H1 (cell line): ENCODE measurements around the gene ENTPD8. TPM values are rescaled to one million over a fixed set of nuclear protein-coding genes. Genes with fewer than 3 reads are reported as not detected.

Source experiments
- CTCF ChIA-PET: fragments of 300-600 bp; sonication (Branson Sonifier 250); formaldehyde crosslinking; loops from one replicate; lab custom pipeline; 2021; ENCODE audit not compliant: partially characterized antibody; lab: Charles Lee
- POLR2A ChIA-PET: fragments of 300-600 bp; sonication (Branson Sonifier 250); formaldehyde crosslinking; loops from one replicate; lab custom pipeline; 2021; ENCODE audit warnings: inconsistent platforms; ENCODE audit not compliant: partially characterized antibody; lab: Charles Lee
- DNase-seq, 2 experiments: peaks; one replicate each; pipeline versions ENCODE4 v3.0.0 to v3.0.0-alpha.2; 2010 to 2022; ENCODE audit warnings: low spot score in 2 of 2, low read depth in 1 of 2, mixed read lengths in 1 of 2
- FAIRE-seq: peaks from 2 replicates; lab custom pipeline; 2011; peaks lifted over from hg19 to GRCh38; lab: Jason Lieb, UNC
- H2AFZ ChIP-seq: 2 replicates; pipeline ENCODE4 v1.8.1; 2012; ENCODE audit warnings: low read length, inconsistent platforms
- H2AK5ac ChIP-seq: 2 replicates; pipeline ENCODE4 v1.6.1; 2013; ENCODE audit warnings: low read depth, low read length
- H2BK120ac ChIP-seq: replicated peaks from 2 replicates; pipeline ENCODE3; 2013; ENCODE audit warnings: low read depth, low read length, inconsistent platforms
- H2BK12ac ChIP-seq: 2 replicates; pipeline ENCODE4 v1.6.1; 2013; ENCODE audit warnings: low read depth, low read length
- H2BK15ac ChIP-seq: 2 replicates; pipeline ENCODE4 v1.6.1; 2013; ENCODE audit warnings: low read length
- H2BK20ac ChIP-seq: 2 replicates; pipeline ENCODE4 v1.6.1; 2013; ENCODE audit warnings: low read length
- H2BK5ac ChIP-seq: 2 replicates; pipeline ENCODE4 v1.6.1; 2013; ENCODE audit warnings: low read depth, low read length
- H3K14ac ChIP-seq: 2 replicates; pipeline ENCODE4 v1.6.1; 2013; ENCODE audit warnings: inconsistent platforms; ENCODE audit not compliant: insufficient read length
- H3K18ac ChIP-seq: 2 replicates; pipeline ENCODE4 v1.6.1; 2013; ENCODE audit warnings: low read length; ENCODE audit errors: extremely low read depth
- H3K23ac ChIP-seq: 2 replicates; pipeline ENCODE4 v1.6.1; 2013; ENCODE audit warnings: inconsistent platforms; ENCODE audit not compliant: insufficient read length
- H3K23me2 ChIP-seq: 2 replicates; pipeline ENCODE4 v1.6.1; 2013; ENCODE audit warnings: low read depth, low read length
- H3K27ac ChIP-seq: 2 replicates; pipeline ENCODE4 v1.6.1; 2011; ENCODE audit warnings: low read depth, low read length, inconsistent platforms
- H3K27me3 ChIP-seq, 4 experiments: replicated peaks in 1 of 4; 1 replicate in 1 of 4; 2 replicates in 3 of 4; pipeline versions ENCODE4 v1.6.1 to v1.8.1; 2011 to 2013; ENCODE audit warnings: low read length in 3 of 4, mild to moderate bottlenecking in 3 of 4, inconsistent platforms in 2 of 4, mixed read lengths in 2 of 4, moderate library complexity in 1 of 4; ENCODE audit not compliant: control insufficient read depth in 3 of 4, insufficient read depth in 3 of 4; ENCODE audit errors: extremely low read depth in 1 of 4
- H3K36me3 ChIP-seq, 4 experiments: 2 replicates each; pipeline versions ENCODE4 v1.6.1 to v1.8.1; 2011 to 2013; ENCODE audit warnings: mild to moderate bottlenecking in 4 of 4, low read length in 3 of 4, moderate library complexity in 2 of 4, control low read depth in 1 of 4, inconsistent platforms in 1 of 4; ENCODE audit not compliant: insufficient read depth in 4 of 4, control insufficient read depth in 2 of 4
- H3K4ac ChIP-seq: replicated peaks from 2 replicates; pipeline ENCODE3; 2013; ENCODE audit warnings: low read length, low read depth, mixed read lengths, inconsistent platforms; ENCODE audit not compliant: insufficient read length
- H3K4me1 ChIP-seq, 4 experiments: replicated peaks in 1 of 4; 1 replicate in 1 of 4; 2 replicates in 3 of 4; pipeline versions ENCODE4 v1.6.1 to v1.8.1; 2011 to 2013; ENCODE audit warnings: low read length in 3 of 4, inconsistent platforms in 2 of 4, mixed read lengths in 1 of 4; ENCODE audit not compliant: insufficient read depth in 4 of 4, control insufficient read depth in 3 of 4
- H3K4me2 ChIP-seq, 2 experiments: 2 replicates each; pipeline versions ENCODE4 v1.6.1 to v1.8.1; 2011 to 2013; ENCODE audit warnings: low read depth in 2 of 2, low read length in 2 of 2, control low read depth in 1 of 2, inconsistent platforms in 1 of 2, mild to moderate bottlenecking in 1 of 2; ENCODE audit not compliant: insufficient read depth in 1 of 2
- H3K4me3 ChIP-seq, 4 experiments: fragments of 200-600, 300-600 bp in 1 of 4; sonication (generic), shearing (Covaris generic), sonication (Bioruptor Twin) in 1 of 4; 2 replicates each; pipeline versions ENCODE4 v1.5.1 to v1.8.1; 2011 to 2016; ENCODE audit warnings: low read length in 4 of 4, low read depth in 3 of 4, control low read depth in 2 of 4, inconsistent platforms in 2 of 4, mild to moderate bottlenecking in 2 of 4, mixed read lengths in 1 of 4, moderate library complexity in 1 of 4; ENCODE audit not compliant: insufficient read depth in 2 of 4; ENCODE audit errors: extremely low read depth in 1 of 4
- H3K56ac ChIP-seq: replicated peaks from 2 replicates; pipeline ENCODE3; 2013; ENCODE audit warnings: low read depth, mild to moderate bottlenecking, mixed read lengths, low read length, inconsistent platforms; ENCODE audit not compliant: insufficient read length
- H3K79me1 ChIP-seq: 2 replicates; pipeline ENCODE4 v1.6.1; 2013; ENCODE audit warnings: low read depth, low read length, control low read depth
- H3K79me2 ChIP-seq, 2 experiments: 2 replicates each; pipeline versions ENCODE4 v1.6.1 to v1.8.1; 2012 to 2013; ENCODE audit warnings: low read length in 2 of 2, mild to moderate bottlenecking in 2 of 2, inconsistent platforms in 1 of 2; ENCODE audit not compliant: insufficient read depth in 2 of 2, control insufficient read depth in 1 of 2
- H3K9ac ChIP-seq, 4 experiments: replicated peaks in 1 of 4; 1 replicate in 1 of 4; 2 replicates in 3 of 4; pipeline versions ENCODE4 v1.6.1 to v1.8.1; 2011 to 2013; ENCODE audit warnings: low read depth in 3 of 4, low read length in 3 of 4, control low read depth in 2 of 4, mild to moderate bottlenecking in 2 of 4, moderate library complexity in 2 of 4, inconsistent platforms in 1 of 4; ENCODE audit errors: extremely low read depth in 1 of 4
- H3K9me3 ChIP-seq, 2 experiments: 2 replicates each; pipeline versions ENCODE4 v1.6.1 to v1.8.1; 2012 to 2013; ENCODE audit warnings: mild to moderate bottlenecking in 2 of 2, moderate library complexity in 2 of 2, control low read depth in 1 of 2, inconsistent platforms in 1 of 2, low read depth in 1 of 2, low read length in 1 of 2, mixed read lengths in 1 of 2; ENCODE audit not compliant: insufficient read depth in 2 of 2
- H4K20me1 ChIP-seq, 2 experiments: replicated peaks in 1 of 2; 2 replicates each; pipeline versions ENCODE3 to v1.8.1; 2011 to 2013; ENCODE audit warnings: inconsistent platforms in 2 of 2, low read length in 2 of 2, mild to moderate bottlenecking in 1 of 2; ENCODE audit not compliant: insufficient read depth in 2 of 2, control insufficient read depth in 1 of 2
- H4K5ac ChIP-seq: 2 replicates; pipeline ENCODE4 v1.6.1; 2013; ENCODE audit warnings: low read length, low read depth, mixed read lengths, inconsistent platforms; ENCODE audit not compliant: insufficient read length
- H4K8ac ChIP-seq: 2 replicates; pipeline ENCODE4 v1.8.0; 2013; ENCODE audit warnings: mild to moderate bottlenecking, moderate library complexity, low read length, inconsistent platforms; ENCODE audit not compliant: insufficient read depth; ENCODE audit errors: extremely low read depth
- H4K91ac ChIP-seq: replicated peaks from 2 replicates; pipeline ENCODE3; 2013; ENCODE audit warnings: low read length, mixed read lengths, inconsistent platforms; ENCODE audit not compliant: insufficient read length
- BACH1 ChIP-seq: IDR thresholded peaks from 2 replicates; pipeline ENCODE4 v1.6.1; 2012; ENCODE audit warnings: low read length, improper control_type of control experiment
- CEBPB ChIP-seq: IDR thresholded peaks from 2 replicates; pipeline ENCODE4 v1.6.1; 2012; ENCODE audit warnings: low read depth, low read length
- CREB1 ChIP-seq: IDR thresholded peaks from 2 replicates; pipeline ENCODE4 v1.6.1; 2012; ENCODE audit warnings: inconsistent platforms
- E2F6 ChIP-seq: IDR thresholded peaks from 2 replicates; pipeline ENCODE4 v1.6.1; 2012; ENCODE audit warnings: inconsistent platforms
- EGR1 ChIP-seq: IDR thresholded peaks from 2 replicates; pipeline ENCODE4 v1.6.1; 2011; ENCODE audit warnings: low read depth, low read length, borderline replicate concordance
- HDAC6 ChIP-seq: IDR thresholded peaks from one replicate; pipeline ENCODE4 v1.7.1; 2012; ENCODE audit warnings: low read depth, mild to moderate bottlenecking, inconsistent platforms, low read length, moderate library complexity
- NANOG ChIP-seq: IDR thresholded peaks from 2 replicates; pipeline ENCODE4 v1.6.1; 2011; ENCODE audit warnings: low read length, low read depth, mild to moderate bottlenecking, inconsistent platforms; ENCODE audit not compliant: insufficient read depth, poor library complexity, severe bottlenecking
- SIX5 ChIP-seq: IDR thresholded peaks from 2 replicates; pipeline ENCODE4 v1.6.1; 2011; ENCODE audit warnings: mild to moderate bottlenecking, low read depth, low read length
- SP4 ChIP-seq: IDR thresholded peaks from 2 replicates; pipeline ENCODE4 v1.6.1; 2012; ENCODE audit warnings: low read length, inconsistent platforms
- TCF12 ChIP-seq: IDR thresholded peaks from 2 replicates; pipeline ENCODE4 v1.6.1; 2011; ENCODE audit warnings: low read depth, mild to moderate bottlenecking, low read length
- YY1 ChIP-seq: IDR thresholded peaks from 2 replicates; pipeline ENCODE4 v1.6.1; 2011; ENCODE audit warnings: low read depth, mild to moderate bottlenecking, low read length
- WGBS, 2 experiments: shearing (Covaris generic) in 1 of 2; methylation state at CpG; one replicate each; pipeline versions ENCODE4 v1.1.6 to v1.1.7; 2013 to 2015; ENCODE audit warnings: low lambda C conversion rate in 2 of 2, mixed read lengths in 2 of 2, inconsistent platforms in 1 of 2, low coverage in 1 of 2, missing lambda C conversion rate in 1 of 2; ENCODE audit not compliant: insufficient replicate concordance in 2 of 2, insufficient coverage in 1 of 2, insufficient read length in 1 of 2; ENCODE audit errors: extremely low coverage in 1 of 2, missing lambda C conversion rate in 1 of 2; 5-methylcytosine and 5-hydroxymethylcytosine counted together
- polyA plus RNA-seq, 7 experiments: library from polyadenylated mRNA; depleted of rRNA in 3 of 7; stranded (reverse) in 5 of 7; unstranded in 2 of 7; fragments of >200 nt in 5 of 7; fragments of 200-250 nt in 2 of 7; gene quantifications; 1 replicate in 5 of 7; 2 replicates in 1 of 7; 4 replicates in 1 of 7; pipeline versions ENCODE4 v1.2.1 to v1.2.3, GENCODE V29; 2011 to 2013; ENCODE audit warnings: missing spikeins in 2 of 7, mixed read lengths in 2 of 7
- total RNA-seq: library from RNA; stranded (reverse); fragmentation: NEBNext Ultra II Directional; extraction: Animal tissue kit (Norgen Biotek cat#: 25700); gene quantifications from 2 replicates; pipeline ENCODE4 v1.2.1, GENCODE V29; 2021

ENTPD8 gene
- total and polyA plus RNA-seq, 2 of the 8 experiments (the other 6 are each of a cell fraction or from before 2014, with no cell fraction given): 0.48 to 0.51 TPM

DNA sequence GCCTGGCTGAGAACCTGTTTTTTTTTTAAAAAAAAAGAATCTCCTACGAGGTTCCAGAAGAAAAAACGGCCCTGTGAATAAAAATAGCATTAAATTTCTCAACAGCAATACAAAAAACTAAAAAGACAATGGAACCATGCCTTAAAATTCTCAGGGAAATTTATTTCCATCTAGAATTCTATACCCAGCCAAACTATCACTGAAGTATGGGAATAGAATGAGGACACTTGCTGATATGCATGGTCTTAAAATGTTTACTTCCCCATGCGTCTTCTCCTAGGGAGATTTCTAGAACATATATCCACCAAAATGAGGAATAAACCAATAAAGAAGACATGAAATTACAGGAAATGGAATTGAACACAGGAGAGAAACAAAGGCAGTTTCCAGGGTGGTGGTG lies 34.5 kb upstream of the ENTPD8 start:
- Histone ChIP-seq H3K4me3 (no peak overlapping the region), H3K27me3 (no peaks in the 10 kb centered on the region; a peak in 1 of 7 replicates), H2BK20ac (no peak overlapping the region), H3K4ac (no peak overlapping the region), H2BK12ac (no peak overlapping the region), H3K4me1 (no peaks in the 10 kb centered on the region; a peak in 2 of 7 replicates), H4K8ac (no peak overlapping the region), H3K56ac (no peak overlapping the region), H4K5ac (no peak overlapping the region), H2BK5ac (no peak overlapping the region), H3K4me2 (no peak overlapping the region), H4K91ac (no peak overlapping the region), H4K20me1 (no peaks in the 10 kb centered on the region), H2AFZ (no peak overlapping the region), H3K79me1 (no peaks in the 10 kb centered on the region), H3K18ac (no peak overlapping the region), H2BK120ac (no peak overlapping the region), H3K9me3 (peaks cover 4 to 11% of the 10 kb centered on the region in 2 experiments; a peak in 3 of 4 replicates), H2BK15ac (no peak overlapping the region), H3K27ac (no peak overlapping the region), H2AK5ac (no peak overlapping the region), H3K23me2 (no peaks in the 10 kb centered on the region), H3K23ac (no peak overlapping the region), H3K14ac (no peak overlapping the region), H3K9ac (no peak overlapping the region), H3K79me2 (no peaks in the 10 kb centered on the region), H3K36me3 (no peaks in the 10 kb centered on the region)
- TF ChIP-seq NANOG: no peak
- TF ChIP-seq TCF12: no peak
- no peak for TF ChIP-seq SP4
- no peak for TF ChIP-seq E2F6
- no peak for TF ChIP-seq CREB1
- no peak for TF ChIP-seq CEBPB
- no peak for TF ChIP-seq BACH1
- no peak for TF ChIP-seq SIX5
- TF ChIP-seq YY1: no peak
- TF ChIP-seq HDAC6: no peak
- no peak for TF ChIP-seq EGR1
- POLR2A ChIA-PET: no interaction called here
- CTCF ChIA-PET: interaction anchor here (1.2 kb wide), 1 partner anchor 13 kb away, joined by 3 read pairs; no protein-coding TSS in a partner anchor
- 79% methylated on average over 3 of the region's 3 CpGs; no CpG with 5 or more reads in 1 of the 2 experiments for WGBS, 2 experiments
- FAIRE-seq: no peak
- no peak for DNase-seq
